NCI-H226 (cell line): ENCODE data around the gene KRT15.
A peak's percentile ranks its signal among the peaks of the same experiment; 100 is the strongest.

ENCODE experiments used
- DNase-seq: peaks from one replicate; pipeline ENCODE4 v3.0.0-alpha.2; 2015

The KRT15 gene

GRCh38 chr17:41518789-41519449, at the start of gene KRT15:
Gene KRT15, minus strand, starts transcription at chr17:41518890. Its CDS starts 63 bp downstream, at chr17:41518827.
- peak; percentile 79 for DNase-seq

GRCh38 chr17:41567317-41567716, 48.6 kb upstream of the KRT15 start:
- DNase-seq: no peak

- no peak for DNase-seq
Measured at GRCh38 chr17:41565338-41565737, 46.6 kb upstream of the KRT15 start.

- DNase-seq: no peak
Measured at GRCh38 chr17:41563607-41564170, 45.0 kb upstream of the KRT15 start.

- no peak for DNase-seq
Measured at GRCh38 chr17:41561554-41561953, 42.9 kb upstream of the KRT15 start.

GRCh38 chr17:41559548-41559947, 40.9 kb upstream of the KRT15 start:
- peak; percentile 45 for DNase-seq

GRCh38 chr17:41556931-41557330, 38.2 kb upstream of the KRT15 start:
- no peak for DNase-seq

- no peak for DNase-seq
Measured at GRCh38 chr17:41556306-41556705, 37.6 kb upstream of the KRT15 start.

GRCh38 chr17:41555105-41555887, 36.6 kb upstream of the KRT15 start:
- DNase-seq: no peak

GRCh38 chr17:41553987-41554680, 35.4 kb upstream of the KRT15 start:
- DNase-seq: no peak

- DNase-seq: peak; percentile 31
Measured at GRCh38 chr17:41553176-41553575, 34.5 kb upstream of the KRT15 start.

- no peak for DNase-seq
Measured at GRCh38 chr17:41552455-41552854, 33.8 kb upstream of the KRT15 start.

- no peak for DNase-seq
Measured at GRCh38 chr17:41551365-41551764, 32.7 kb upstream of the KRT15 start.

- DNase-seq: no peak
Measured at GRCh38 chr17:41549596-41550039, 30.9 kb upstream of the KRT15 start.

- DNase-seq: peak; percentile 89
Measured at GRCh38 chr17:41548844-41549595, 30.3 kb upstream of the KRT15 start.

- peak; percentile 100 for DNase-seq
Measured at GRCh38 chr17:41547921-41548843, 29.5 kb upstream of the KRT15 start.

- peak; percentile 89 for DNase-seq
Measured at GRCh38 chr17:41547378-41547841, 28.7 kb upstream of the KRT15 start.

- DNase-seq: no peak
Measured at GRCh38 chr17:41546819-41547218, 28.1 kb upstream of the KRT15 start.

- DNase-seq: no peak
Measured at GRCh38 chr17:41545829-41546410, 27.2 kb upstream of the KRT15 start.

GRCh38 chr17:41544935-41545334, 26.2 kb upstream of the KRT15 start:
- DNase-seq: no peak

- DNase-seq: no peak
Measured at GRCh38 chr17:41544491-41544892, 25.8 kb upstream of the KRT15 start.
